ENCODE results near the gene PCDHGC5.

GRCh38 chr5:141511771-141512325, 23.0 kb downstream of the PCDHGC5 start:
- TF ChIP-seq CTCF (IDR thresholded peaks at IDR 0.05) (no peak), POLR2AphosphoS5 (IDR thresholded peaks at IDR 0.05) (no peak), POLR2A (IDR thresholded peaks at IDR 0.05) (no peak)

Data from breast epithelium (tissue), 3 donors.